ENCODE results near the gene ADIPOR2. TPM values are rescaled to one million over a fixed set of nuclear protein-coding genes. Genes with fewer than 3 reads are reported as not detected.

The ADIPOR2 gene
- total and polyA plus RNA-seq, 12 donors = 18.5 to 47.7 (median 41.6) TPM

Small RNAs within 50 kb of the gene (microRNA-seq; reads per million reads assigned to microRNA genes)
- gene MIR3649 = 0 reads per million in 2 donors

Other genes starting within 250 kb of the ADIPOR2 start
- 1 to 10 TPM; 4.8 to 8.4 (median 7.0) TPM for gene FBXL14, start 96.5 kb upstream of the ADIPOR2 start, total RNA-seq
- 1 to 10 TPM; 1.5 to 4.4 TPM for gene FBXL14, start 96.5 kb upstream of the ADIPOR2 start, polyA plus RNA-seq
- gene WNT5B, start 61.8 kb upstream of the ADIPOR2 start, total RNA-seq = 1 to 10 TPM in 5 of 10 donors, under 1 TPM in 5; 0.34 to 2.5 (median 1.2) TPM
- gene WNT5B, start 61.8 kb upstream of the ADIPOR2 start, polyA plus RNA-seq = 1 to 10 TPM; 1.6 to 2.4 TPM
- gene LRTM2, start 129.5 kb downstream of the ADIPOR2 start, total RNA-seq = not detected
- gene LRTM2, start 129.5 kb downstream of the ADIPOR2 start, polyA plus RNA-seq = not detected
- gene CACNA2D4, start 227.6 kb downstream of the ADIPOR2 start, total RNA-seq = 1 to 10 TPM in 3 of 10 donors, under 1 TPM in 7; 0.19 to 6.2 (median 0.70) TPM
- gene CACNA2D4, start 227.6 kb downstream of the ADIPOR2 start, polyA plus RNA-seq = 1 to 10 TPM; 1.4 to 1.7 TPM